CD14-positive monocyte (primary cell): ENCODE data around the gene CEL. TPM values are rescaled to one million over a fixed set of nuclear protein-coding genes. Genes with fewer than 3 reads are reported as not detected.

Experiments
- DNase-seq, 3 donors: peaks; one replicate each; pipeline ENCODE4 v3.0.0-alpha.2; 2011 to 2022
- H2AFZ ChIP-seq: 2 replicates; pipeline ENCODE4 v1.6.0; 2012; ENCODE audit warnings: mild to moderate bottlenecking, low read depth, low read length, inconsistent platforms; ENCODE audit not compliant: insufficient read depth, poor library complexity, severe bottlenecking
- H3K27ac ChIP-seq, 2 donors: 1 replicate in 1 of 2; 2 replicates in 1 of 2; pipeline ENCODE4 v1.5.1; 2012 to 2013; ENCODE audit warnings: low read length in 2 of 2, control low read depth in 1 of 2, inconsistent platforms in 1 of 2, low read depth in 1 of 2, mild to moderate bottlenecking in 1 of 2
- H3K27me3 ChIP-seq, 2 donors: one replicate each; pipeline versions ENCODE4 v1.6.0 to v1.6.1; 2011 to 2013; ENCODE audit warnings: low read length in 2 of 2; ENCODE audit not compliant: control insufficient read depth in 2 of 2, insufficient read depth in 2 of 2
- H3K36me3 ChIP-seq, 2 donors: replicated peaks in 1 of 2; 1 replicate in 1 of 2; 2 replicates in 1 of 2; pipeline versions ENCODE4 v1.5.1 to v1.6.1; 2012 to 2013; ENCODE audit warnings: low read length in 2 of 2, control low read depth in 1 of 2, inconsistent platforms in 1 of 2, mild to moderate bottlenecking in 1 of 2; ENCODE audit not compliant: insufficient read depth in 2 of 2, control insufficient read depth in 1 of 2
- H3K4me1 ChIP-seq, 2 donors: 1 replicate in 1 of 2; 2 replicates in 1 of 2; pipeline versions ENCODE4 v1.5.1 to v1.6.1; 2012 to 2013; ENCODE audit warnings: low read length in 2 of 2, control low read depth in 1 of 2, inconsistent platforms in 1 of 2, mild to moderate bottlenecking in 1 of 2, moderate library complexity in 1 of 2; ENCODE audit not compliant: insufficient read depth in 2 of 2, control insufficient read depth in 1 of 2
- H3K4me2 ChIP-seq: replicated peaks from 2 replicates; pipeline ENCODE3; 2012; ENCODE audit warnings: low read length, moderate library complexity, mild to moderate bottlenecking; ENCODE audit not compliant: poor library complexity, severe bottlenecking; ENCODE audit errors: extremely low read depth
- H3K4me3 ChIP-seq, 3 experiments: fragments of 200-600 bp in 1 of 3; sonication (generic) in 1 of 3; replicated peaks in 1 of 3; 1 replicate in 2 of 3; 2 replicates in 1 of 3; pipeline ENCODE4 v1.5.1; 2011 to 2013; ENCODE audit warnings: low read length in 3 of 3, mild to moderate bottlenecking in 3 of 3, control low read depth in 2 of 3, low read depth in 2 of 3, inconsistent platforms in 1 of 3, moderate library complexity in 1 of 3
- H3K79me2 ChIP-seq: 2 replicates; pipeline ENCODE4 v1.6.0; 2012; ENCODE audit warnings: mild to moderate bottlenecking, control low read depth, inconsistent platforms, low read length, moderate library complexity; ENCODE audit not compliant: insufficient read depth
- H3K9ac ChIP-seq: 2 replicates; pipeline ENCODE4 v1.6.0; 2017; ENCODE audit warnings: low read length, mild to moderate bottlenecking; ENCODE audit not compliant: insufficient read depth, poor library complexity, severe bottlenecking
- H3K9me3 ChIP-seq, 2 donors: replicated peaks in 1 of 2; 1 replicate in 1 of 2; 2 replicates in 1 of 2; pipeline versions ENCODE4 v1.5.1 to v1.6.1; 2012 to 2013; ENCODE audit warnings: low read length in 2 of 2, control low read depth in 1 of 2; ENCODE audit not compliant: control insufficient read depth in 1 of 2, insufficient read depth in 1 of 2
- H4K20me1 ChIP-seq: 2 replicates; pipeline ENCODE4 v1.6.0; 2012; ENCODE audit warnings: mild to moderate bottlenecking, low read length, control low read depth, moderate library complexity; ENCODE audit not compliant: insufficient read depth
- H3K27ac Mint-ChIP-seq, 7 donors: one replicate each; pipeline ENCODE4 v1.8.0; 2020; ENCODE audit warnings: mild to moderate bottlenecking in 7 of 7, mixed read lengths in 7 of 7, moderate library complexity in 6 of 7, inconsistent platforms in 2 of 7
- H3K27me3 Mint-ChIP-seq, 3 donors: one replicate each; pipeline ENCODE4 v1.8.0; 2021 to 2022; ENCODE audit warnings: low read depth in 3 of 3, mild to moderate bottlenecking in 3 of 3, mixed read lengths in 3 of 3, moderate library complexity in 3 of 3, inconsistent platforms in 1 of 3
- H3K36me3 Mint-ChIP-seq, 2 donors: one replicate each; pipeline ENCODE4 v1.8.0; 2020; ENCODE audit warnings: mixed read lengths in 2 of 2, inconsistent platforms in 1 of 2, mild to moderate bottlenecking in 1 of 2
- H3K4me1 Mint-ChIP-seq: one replicate; pipeline ENCODE4 v1.8.0; 2020; ENCODE audit warnings: mild to moderate bottlenecking, mixed read lengths
- H3K4me3 Mint-ChIP-seq, 2 donors: one replicate each; pipeline ENCODE4 v1.8.0; 2020; ENCODE audit warnings: mild to moderate bottlenecking in 2 of 2, mixed read lengths in 2 of 2, moderate library complexity in 1 of 2
- H3K9me3 Mint-ChIP-seq, 7 donors: one replicate each; pipeline ENCODE4 v1.8.0; 2020 to 2022; ENCODE audit warnings: mixed read lengths in 7 of 7, mild to moderate bottlenecking in 6 of 7, moderate library complexity in 6 of 7, inconsistent platforms in 2 of 7
- CTCF ChIP-seq: fragments of 200-600 bp; IDR thresholded peaks from one replicate; pipeline ENCODE4 v1.8.0; 2022; ENCODE audit warnings: antibody characterized with exemption, mild to moderate bottlenecking
- WGBS: methylation state at CpG from one replicate; pipeline ENCODE4 v1.1.5; 2013; ENCODE audit warnings: missing lambda C conversion rate; ENCODE audit not compliant: insufficient coverage; 5-methylcytosine and 5-hydroxymethylcytosine counted together
- intact Hi-C, 2 donors: fragments of 100-400 bp; cut with micrococcal nuclease; formaldehyde crosslinking; loops; one replicate each; pipeline versions ENCODE4 v1.15.0 to v1.15.1; 2023
- polyA plus RNA-seq, 3 donors: library from polyadenylated mRNA; depleted of rRNA in 1 of 3; unstranded in 2 of 3; stranded (reverse) in 1 of 3; fragments of 300-500 nt in 2 of 3; fragments of >200 nt in 1 of 3; fragmentation: Illumina TruSeq in 2 of 3; gene quantifications; 1 replicate in 2 of 3; 2 replicates in 1 of 3; pipeline ENCODE4 v1.2.3, GENCODE V29; 2012 to 2021
- small RNA-seq: library from RNA; depleted of rRNA; stranded (forward); fragments of <200 nt; gene quantifications from one replicate; pipeline ENCODE3, GENCODE V24; 2012; ENCODE audit warnings: low read depth; ENCODE audit not compliant: insufficient read length

The CEL gene
- polyA plus RNA-seq, 3 donors: 0.24 TPM; not detected in 2

DNA sequence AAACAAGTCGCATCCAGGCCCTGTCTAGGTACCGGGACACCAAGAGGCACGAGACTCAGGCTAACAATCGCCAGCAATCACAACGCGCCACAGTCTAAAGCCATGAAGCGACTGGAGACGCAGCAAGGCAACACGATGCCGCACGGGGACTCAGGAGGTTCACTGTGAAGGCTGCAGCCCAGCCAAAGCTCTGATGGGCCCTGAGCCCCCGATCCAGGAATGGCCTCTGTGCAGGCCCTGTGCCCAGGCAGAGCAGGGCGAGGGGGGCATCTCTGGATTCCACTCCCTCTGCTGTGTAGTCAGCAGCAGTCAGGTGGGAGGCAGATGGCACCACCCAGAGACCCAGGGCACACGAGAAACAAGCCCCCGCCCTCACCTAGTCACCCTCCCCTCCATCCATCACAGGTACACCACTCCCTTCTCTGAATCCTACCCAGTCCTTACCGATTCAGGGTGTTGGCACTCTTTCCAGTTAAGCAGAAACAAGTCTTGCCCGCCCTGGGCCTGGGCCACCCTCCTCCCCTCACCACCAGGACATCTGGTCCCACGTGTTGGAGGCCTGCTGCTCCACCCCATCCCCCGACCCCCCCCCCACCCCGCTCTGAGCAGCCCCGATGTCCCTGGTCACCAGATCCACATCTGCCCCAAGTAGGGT, 58.2 kb downstream of the CEL start:
- Mint-ChIP-seq H3K27ac (peak overlapping the region; percentile 42 to 94 (median 88)), H3K36me3 (peaks cover 6 to 22% of the 10 kb centered on the region in 2 donors), H3K27me3 (peaks cover 5 to 9% (median 8%) of the 10 kb centered on the region in 3 donors), H3K4me1 (peaks cover 78% of the 10 kb centered on the region), H3K9me3 (no peaks in the 10 kb centered on the region), H3K4me3 (peak overlapping the region; percentile 85 to 87)
- Histone ChIP-seq H3K9me3 (no peaks in the 10 kb centered on the region), H3K79me2 (peaks cover 14% of the 10 kb centered on the region), H3K4me1 (peaks cover 63 to 80% of the 10 kb centered on the region in 2 donors), H3K9ac (peak overlapping the region; percentile 89), H4K20me1 (peaks cover 21% of the 10 kb centered on the region), H3K4me2 (peak overlapping the region; percentile 94), H3K36me3 (no peaks in the 10 kb centered on the region), H3K4me3 (peak overlapping the region; percentile 53 to 83 (median 62)), H3K27me3 (no peaks in the 10 kb centered on the region), H3K27ac (peak overlapping the region; percentile 83 to 86), H2AFZ (no peak overlapping the region)
- no peak for DNase-seq
- intact Hi-C loops: no loop called here
- 89% methylated on average over 15 of the region's 21 CpGs for WGBS
- TF ChIP-seq CTCF: no peak

GRCh38 chr9:133120501-133121197, 58.9 kb downstream of the CEL start:
- intact Hi-C loops: loop anchor here in 1 of 2 donors (1.0 kb wide), 1 partner anchor 8 kb away; no protein-coding TSS in a partner anchor
- H3K4me2 ChIP-seq: peak overlapping the region; percentile 94
- H3K79me2 ChIP-seq: peaks cover 14% of the 10 kb centered on the region
- Mint-ChIP-seq H3K27me3 (peaks cover 5 to 9% (median 8%) of the 10 kb centered on the region in 3 donors), H3K36me3 (peaks cover 6 to 24% of the 10 kb centered on the region in 2 donors), H3K9me3 (no peaks in the 10 kb centered on the region), H3K4me1 (peaks cover 79% of the 10 kb centered on the region), H3K4me3 (peak overlapping the region; percentile 85 to 87), H3K27ac (peak overlapping the region; percentile 83 to 94 (median 89))
- peaks cover 17% of the 10 kb centered on the region for H4K20me1 ChIP-seq
- peaks cover 64 to 80% of the 10 kb centered on the region in 2 donors for H3K4me1 ChIP-seq
- no peak overlapping the region for H2AFZ ChIP-seq
- H3K27me3 ChIP-seq: no peaks in the 10 kb centered on the region
- H3K4me3 ChIP-seq: peak overlapping the region; percentile 53 to 83 (median 62)
- WGBS: under 1% methylated on average over 62 of the region's 66 CpGs
- peak overlapping the region; percentile 89 for H3K9ac ChIP-seq
- no peaks in the 10 kb centered on the region for H3K36me3 ChIP-seq
- no peak for DNase-seq
- H3K27ac ChIP-seq: peak overlapping the region; percentile 83 to 86
- TF ChIP-seq CTCF: no peak
- no peaks in the 10 kb centered on the region for H3K9me3 ChIP-seq

Small RNAs within 50 kb of the gene (small RNA-seq; reads per million reads assigned to genes)
- 2.4 reads per million, percentile 7 among the genes with 10 or more reads in this experiment for gene MIR6877

Other genes starting within 250 kb of the CEL start
- under 1 TPM in 1 of 3 donors, not detected in 2; 0.08 TPM for gene AK8, start 183.7 kb upstream of the CEL start, polyA plus RNA-seq
- gene SPACA9, start 183.1 kb upstream of the CEL start, polyA plus RNA-seq: under 1 TPM; 0.28 to 0.95 (median 0.57) TPM
- 10 to 100 TPM in 1 of 3 donors, 1 to 10 TPM in 2; 3.3 to 43.0 (median 5.8) TPM for gene TSC1, start 117.4 kb upstream of the CEL start, polyA plus RNA-seq
- under 1 TPM; 0.06 to 0.39 (median 0.21) TPM for gene GFI1B, start 83.3 kb upstream of the CEL start, polyA plus RNA-seq
- 10 to 100 TPM; 21.3 to 75.6 (median 24.4) TPM for gene GTF3C5, start 31.0 kb upstream of the CEL start, polyA plus RNA-seq
- 10 to 100 TPM in 1 of 3 donors, 1 to 10 TPM in 2; 3.5 to 63.8 (median 4.2) TPM for gene RALGDS, start 59.3 kb downstream of the CEL start, polyA plus RNA-seq
- gene GBGT1, start 101.9 kb downstream of the CEL start, polyA plus RNA-seq: 10 to 100 TPM in 1 of 3 donors, 1 to 10 TPM in 2; 7.1 to 40.1 (median 8.0) TPM
- gene OBP2B, start 147.3 kb downstream of the CEL start, polyA plus RNA-seq: not detected
- 1 to 10 TPM in 1 of 3 donors, under 1 TPM in 1, not detected in 1; 0.50 to 2.1 TPM for gene ABO, start 213.2 kb downstream of the CEL start, polyA plus RNA-seq